GM13976 (cell line): ENCODE results near the gene LARP4B.
A peak's percentile ranks its signal among the peaks of the same experiment; 100 is the strongest.
"Not testable (repeated sequence)": the region's sequence is repeated elsewhere in the genome, so short reads cannot be mapped to it uniquely, and the experiment has no call there.

Source experiments
- DNase-seq: peaks from one replicate; pipeline ENCODE4 v3.0.0; 2012; ENCODE audit warnings: low spot score
- CTCF ChIP-seq: IDR thresholded peaks from 2 replicates; pipeline ENCODE4 v1.5.1; 2012; ENCODE audit warnings: borderline replicate concordance, mild to moderate bottlenecking; ENCODE audit not compliant: insufficient read depth; ENCODE audit errors: extremely low read depth, missing control alignments, control extremely low read depth
- in situ Hi-C: fragments of 300-500 bp; cut with MboI; formaldehyde crosslinking; loops from one replicate; pipeline ENCODE4 v1.12.0; 2022; ENCODE audit warnings: low sequenced_read_pairs, mixed read lengths, inconsistent platforms; ENCODE audit not compliant: unreplicated experiment

LARP4B gene

GRCh38 chr10:938941-939678, 7.6 kb upstream of the LARP4B start:
- no peak for DNase-seq
- in situ Hi-C loops: no loop called here
- no peak for TF ChIP-seq CTCF

GRCh38 chr10:934746-935406, 3.4 kb upstream of the LARP4B start:
- in situ Hi-C loops: no loop called here
- TF ChIP-seq CTCF: no peak
- DNase-seq: no peak

GRCh38 chr10:934165-934564, 2.7 kb upstream of the LARP4B start:
- DNase-seq, in situ Hi-C loops: not testable (repeated sequence)

GRCh38 chr10:932589-932988, 1.1 kb upstream of the LARP4B start:
- TF ChIP-seq CTCF: no peak
- in situ Hi-C loops: no loop called here

GRCh38 chr10:930625-931325, 730 bp downstream of the LARP4B start:
- in situ Hi-C loops: no loop called here
- no peak for DNase-seq
- no peak for TF ChIP-seq CTCF

More at GRCh38 chr10:932589-932988, 1.1 kb upstream of the LARP4B start:
- no peak for DNase-seq

GRCh38 chr10:929960-930624, 1.4 kb downstream of the LARP4B start:
- peak; percentile 49 for DNase-seq
- TF ChIP-seq CTCF: no peak
- in situ Hi-C loops: no loop called here
